HG03571 (cell line): ENCODE results near the gene INPP5E.
A peak's percentile ranks its signal among the peaks of the same experiment; 100 is the strongest.
"Not testable (repeated sequence)": the region's sequence is repeated elsewhere in the genome, so short reads cannot be mapped to it uniquely, and the experiment has no call there.

Experiments used
- ATAC-seq: cut with Tn5 transposase; IDR thresholded peaks from one replicate; pipeline ENCODE4 v1.9.1; 2021; ENCODE audit not compliant: unreplicated experiment

The INPP5E gene

DNA sequence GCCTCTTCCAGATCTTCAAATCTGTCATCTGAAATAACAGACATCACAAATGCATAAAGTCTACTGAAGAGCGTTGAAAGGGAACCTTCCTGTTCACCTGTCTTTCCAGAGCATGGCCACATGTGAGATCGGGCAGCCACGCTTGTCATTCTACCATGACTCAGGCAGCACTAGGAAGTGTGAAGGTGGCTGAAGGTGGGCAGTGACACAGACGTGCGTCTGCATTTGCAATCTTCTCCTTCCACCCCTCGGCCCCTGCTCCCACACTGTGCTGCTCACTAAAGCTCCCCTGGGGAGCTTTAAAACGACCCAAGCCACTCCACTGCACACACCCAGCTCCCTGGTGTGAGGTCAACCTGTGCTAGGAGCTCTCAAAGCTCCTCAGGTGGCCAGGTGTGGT, 31.7 kb downstream of the INPP5E start:
- no peak for ATAC-seq

DNA sequence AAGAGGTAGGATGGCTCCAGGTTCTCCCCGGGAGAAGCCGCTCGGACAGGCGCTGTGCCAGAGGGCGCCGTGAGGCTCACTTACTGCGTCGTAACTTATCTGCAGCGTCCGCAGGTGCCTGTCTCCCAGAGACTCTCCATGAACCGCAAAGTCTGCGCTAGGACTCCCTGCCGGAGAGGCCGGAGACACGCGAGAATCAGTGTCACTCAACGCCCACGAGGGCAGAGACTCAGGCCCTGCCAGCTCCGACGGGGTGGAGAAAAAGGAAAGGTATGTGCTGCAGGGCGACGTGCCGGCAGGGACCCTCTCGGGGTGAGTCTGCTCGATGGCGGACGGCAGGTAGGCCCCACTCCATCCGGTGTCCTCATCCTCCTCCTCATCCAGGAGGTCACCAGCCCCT, 32.6 kb downstream of the INPP5E start:
- ATAC-seq = not testable (repeated sequence)

DNA sequence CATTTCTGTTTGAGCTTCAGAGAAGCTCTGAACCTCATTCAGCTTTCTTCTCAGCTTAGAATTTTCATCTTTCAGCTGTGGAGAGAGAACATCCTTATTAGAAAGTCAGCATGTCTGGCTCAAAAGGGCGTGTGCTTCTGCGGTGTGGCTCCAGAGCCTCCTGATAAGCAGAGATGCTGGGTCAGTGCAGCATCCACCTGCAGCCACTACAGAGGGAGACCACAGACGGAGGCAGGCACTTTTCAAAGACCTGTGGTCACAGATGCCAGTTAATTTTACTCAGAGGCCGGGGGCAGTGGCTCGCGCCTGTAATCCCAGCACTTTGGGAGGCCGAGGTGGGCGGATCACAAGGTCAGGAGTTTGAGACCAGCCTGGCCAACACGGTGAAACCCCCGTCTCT, 33.7 kb downstream of the INPP5E start:
- ATAC-seq = not testable (repeated sequence)

DNA sequence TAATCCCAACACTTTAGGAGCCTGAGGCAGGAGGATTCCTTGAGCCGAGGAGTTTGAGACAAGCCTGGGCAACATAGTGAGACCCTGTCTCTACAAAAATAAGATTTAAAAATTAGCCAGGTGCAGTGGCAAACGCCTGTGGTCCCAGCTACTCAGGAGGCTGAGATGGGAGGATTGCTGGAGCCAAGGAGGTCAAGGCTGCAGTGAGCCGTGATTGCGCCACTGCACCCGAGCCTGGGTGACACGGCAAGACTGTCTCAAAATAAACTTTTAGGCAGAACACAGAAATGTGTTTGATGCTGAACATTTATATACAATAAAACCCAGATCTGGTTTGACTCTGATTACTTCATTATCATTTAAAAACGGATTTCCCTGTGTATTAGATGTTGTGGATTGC, 34.2 kb downstream of the INPP5E start:
- ATAC-seq = no peak

DNA sequence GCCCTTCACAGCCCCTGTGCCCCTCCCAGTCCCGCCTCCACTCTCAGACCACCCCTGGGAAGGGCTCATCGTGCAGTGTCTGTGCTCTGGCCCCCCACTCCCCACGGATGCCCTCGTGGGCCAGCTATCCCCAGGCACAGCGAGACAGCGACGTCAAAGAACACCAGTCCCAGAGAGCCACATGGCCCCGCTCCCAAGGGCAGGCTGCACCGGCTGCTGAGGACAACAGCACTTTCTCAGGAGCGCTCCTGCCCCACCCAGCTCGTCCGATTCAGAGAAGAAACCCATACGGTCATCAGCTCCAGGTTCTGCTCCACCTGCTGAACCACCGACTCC, 34.9 kb downstream of the INPP5E start:
- no peak for ATAC-seq

DNA sequence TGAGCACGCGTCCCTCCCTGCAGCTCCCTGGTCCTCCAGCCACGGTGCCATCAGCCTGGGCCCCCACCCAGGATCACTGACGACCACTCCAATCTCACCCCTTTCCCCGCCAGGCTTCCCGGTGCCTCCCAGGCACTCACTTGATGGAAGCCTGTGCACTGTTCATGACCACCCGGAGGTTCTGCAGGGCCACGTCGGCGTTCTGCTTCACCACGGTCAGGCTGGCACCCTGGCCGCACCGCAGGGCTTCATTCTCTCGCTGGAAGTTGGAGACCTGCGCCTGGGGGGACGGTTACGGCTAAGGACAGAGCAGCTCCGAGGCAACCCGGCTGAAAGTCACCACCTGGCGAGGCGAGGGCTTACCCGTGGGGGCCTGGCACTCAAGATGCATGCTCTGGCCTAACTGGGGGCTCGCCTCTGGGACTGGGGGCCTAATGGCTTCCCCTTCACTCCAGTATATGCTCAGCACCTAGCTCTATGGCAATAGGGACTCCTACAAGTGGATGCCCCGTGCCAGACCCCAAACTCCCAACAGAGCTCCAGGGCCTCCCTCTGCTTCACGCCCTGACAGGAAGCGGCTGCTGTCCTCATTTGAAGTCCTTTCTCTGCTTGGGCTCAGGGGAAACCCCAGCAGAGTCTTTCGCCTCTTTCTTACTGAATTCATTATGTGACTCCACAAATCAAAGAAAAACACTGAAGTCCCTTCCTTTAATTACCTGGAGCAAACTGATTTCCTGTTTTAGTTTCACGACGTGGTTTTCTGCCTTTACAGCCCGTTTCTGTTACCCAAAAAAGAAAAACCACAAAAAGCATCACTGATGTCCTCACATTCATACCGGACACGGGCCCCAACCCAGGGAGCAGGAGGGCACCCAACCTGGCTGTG, 35.5 kb downstream of the INPP5E start:
- no peak for ATAC-seq

DNA sequence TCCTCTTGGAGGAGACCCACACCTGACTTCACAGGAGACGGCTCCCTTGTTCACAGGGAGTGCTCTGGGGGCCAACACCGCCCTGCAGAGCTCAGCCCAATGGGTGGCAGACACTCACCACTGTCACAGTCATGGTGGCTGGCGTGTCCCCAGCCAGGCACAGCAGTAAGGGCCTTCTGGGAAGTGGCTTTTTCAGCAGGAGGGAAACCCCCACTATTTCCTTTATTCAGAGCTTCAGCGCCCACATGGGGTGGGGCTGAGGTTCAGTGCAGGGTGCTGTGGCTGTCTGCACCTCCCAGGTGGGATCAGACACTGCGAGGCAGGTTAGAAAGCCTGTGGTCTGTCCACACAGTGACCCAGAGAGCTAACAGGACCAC, 36.1 kb downstream of the INPP5E start:
- no peak for ATAC-seq

DNA sequence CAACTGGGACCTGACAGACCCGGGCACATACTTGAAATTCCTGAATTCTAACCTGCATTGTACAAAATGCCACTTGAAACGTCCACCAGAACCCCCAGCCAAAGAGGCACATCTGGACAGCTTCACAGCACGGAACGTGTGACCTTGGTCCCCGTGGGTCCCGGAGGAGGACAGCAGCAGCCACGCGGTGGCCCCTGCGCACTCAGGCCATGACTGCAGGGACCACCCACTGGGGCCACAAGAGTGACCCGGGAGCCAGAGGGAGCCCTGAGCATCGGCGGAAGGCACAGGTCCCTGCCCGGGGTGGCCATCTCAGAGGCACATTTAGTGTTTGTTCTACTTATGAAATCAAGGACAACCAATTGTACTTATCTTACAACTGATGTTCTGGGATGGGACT, 37.6 kb downstream of the INPP5E start:
- ATAC-seq = no peak

DNA sequence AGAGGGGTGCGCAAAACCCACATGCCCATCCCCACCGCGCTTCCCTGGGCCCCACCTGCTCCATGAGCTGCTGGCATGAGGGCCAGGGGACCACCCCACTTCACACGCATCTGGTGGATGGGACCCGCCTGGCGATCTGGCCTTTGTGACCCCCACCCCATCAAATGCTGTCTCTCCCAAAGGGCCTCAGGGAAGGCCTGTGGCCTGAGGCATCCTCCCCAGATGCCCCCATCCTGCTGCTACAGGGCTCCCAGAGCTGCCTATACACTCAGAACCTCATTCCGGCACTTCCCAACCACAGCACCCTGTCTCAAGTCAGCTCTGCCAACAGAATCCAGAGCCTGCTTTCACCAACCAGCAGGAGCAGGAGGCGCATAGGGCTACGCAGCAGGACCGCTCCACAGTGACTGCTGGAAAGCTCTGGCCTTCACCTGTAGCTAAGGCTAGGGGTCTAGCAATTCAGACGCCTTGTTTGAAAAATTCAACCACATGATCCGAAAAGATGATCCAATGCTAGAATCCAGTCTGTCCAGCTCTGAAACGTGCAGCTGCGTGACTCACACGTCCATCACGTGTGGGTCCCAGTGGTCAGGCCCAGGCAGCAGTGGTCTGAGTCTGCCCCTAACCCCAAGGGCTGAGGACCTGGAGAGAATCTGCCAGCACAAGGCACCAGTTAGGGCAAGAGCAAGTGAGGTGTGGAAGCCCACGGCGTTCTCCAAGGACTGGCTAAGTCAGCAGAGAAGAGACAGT, 38.3 kb downstream of the INPP5E start:
- ATAC-seq = no peak

DNA sequence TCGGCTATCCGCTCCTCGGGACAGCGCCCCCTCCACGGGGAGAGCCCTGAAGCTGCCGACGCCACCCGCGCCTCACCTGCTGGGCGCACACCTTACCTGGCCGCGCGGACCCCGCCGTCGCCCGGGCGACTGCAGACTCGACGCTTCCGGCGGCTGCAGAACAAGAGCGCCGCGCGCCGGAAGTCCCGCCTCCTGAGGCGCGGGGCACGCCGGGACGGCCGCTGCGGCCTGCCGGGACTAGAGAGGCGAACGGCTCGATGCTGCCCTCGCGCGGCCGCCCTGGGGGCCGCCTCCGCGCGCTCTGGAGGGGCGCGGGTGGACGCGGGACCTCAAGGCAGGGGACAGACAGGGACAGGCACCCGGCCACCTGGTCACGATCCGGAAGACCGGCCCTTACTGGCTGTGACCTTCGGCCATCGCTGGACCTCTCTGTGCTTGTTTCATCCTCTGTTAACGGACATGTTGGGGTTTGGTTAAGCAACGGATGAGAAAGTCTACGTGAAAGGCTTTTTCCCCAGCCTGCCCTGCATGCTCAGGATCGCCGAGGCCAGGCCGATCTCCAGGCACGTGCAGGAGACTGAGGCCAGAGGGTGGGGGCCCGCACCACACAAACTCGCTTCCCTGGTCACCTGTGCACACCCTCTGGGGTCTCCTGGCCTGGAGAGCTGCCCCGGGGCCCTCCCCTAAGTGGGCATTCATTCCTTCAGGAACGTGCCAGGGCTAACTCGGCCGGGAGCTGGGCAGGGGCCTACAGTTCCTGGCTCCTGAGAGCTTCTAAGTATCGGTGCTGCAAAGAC, 39.4 kb downstream of the INPP5E start, which contains the start of gene SNAPC4:
Gene SNAPC4, minus strand, starts transcription at position 133 of the 797 bp plus-strand sequence. CDS start 1,742 bp downstream, outside the sequence.
- peak; percentile 63 for ATAC-seq

DNA sequence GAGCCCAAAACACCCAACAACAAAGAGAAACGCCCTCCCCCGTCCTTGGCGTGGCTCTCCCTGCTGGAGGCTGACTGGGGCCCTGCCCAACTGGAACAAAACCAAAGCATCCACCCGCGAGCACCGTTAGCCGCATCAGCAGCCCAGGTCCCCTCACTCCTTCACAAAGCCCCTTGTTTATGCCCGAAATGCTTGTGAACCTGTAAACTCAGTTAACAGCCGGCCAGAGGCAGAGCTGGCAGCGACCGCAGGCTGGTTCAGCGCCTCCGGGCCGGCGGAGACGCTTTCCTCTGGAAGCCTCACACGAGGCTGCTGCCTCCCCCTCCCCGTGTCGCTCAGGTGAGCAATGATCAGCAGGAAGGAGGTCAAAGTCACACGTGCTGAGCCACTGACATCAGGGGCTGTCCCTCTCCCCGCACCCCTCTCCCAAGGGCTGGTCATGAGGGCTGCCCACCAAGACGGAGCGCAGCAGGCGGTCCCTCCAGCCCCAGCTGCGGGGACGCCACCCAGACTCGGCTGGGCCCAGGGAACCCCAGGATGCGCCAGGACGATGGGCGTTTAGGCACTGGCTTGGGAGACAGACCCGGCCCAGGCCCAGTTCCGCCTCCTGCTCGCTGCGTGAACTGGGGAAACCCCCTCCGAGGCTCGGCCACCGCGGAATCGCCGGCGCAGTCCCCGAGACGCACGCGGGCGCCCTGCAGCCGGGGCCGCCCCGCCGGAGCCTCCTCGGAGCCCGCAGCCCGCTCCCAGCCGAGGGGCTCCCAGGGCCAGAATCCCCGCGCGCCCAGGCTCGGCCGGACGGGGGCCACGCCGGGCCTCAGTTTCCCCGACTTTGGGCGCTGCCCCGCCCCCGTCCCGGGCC, 40.2 kb downstream of the INPP5E start:
- ATAC-seq = peak; percentile 23

DNA sequence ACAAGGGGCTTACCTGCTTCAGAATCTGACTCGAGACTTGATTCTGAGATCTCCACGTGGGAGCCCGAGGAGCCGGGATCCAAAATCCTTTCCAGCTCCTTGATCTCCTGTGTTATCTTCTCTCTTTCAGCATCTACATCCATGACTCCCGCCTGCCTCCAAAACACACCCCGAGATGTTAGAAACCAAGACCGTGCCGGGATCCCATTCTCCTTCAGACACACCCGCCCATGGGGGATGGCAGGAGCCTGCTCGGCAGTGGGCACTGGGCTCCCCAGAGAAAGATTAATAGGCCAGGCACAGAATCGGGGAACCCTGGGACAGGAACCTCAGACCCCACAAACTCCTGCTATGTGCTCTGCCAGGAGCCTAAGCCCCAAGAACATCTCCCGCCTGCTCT, 41.4 kb downstream of the INPP5E start:
- no peak for ATAC-seq

DNA sequence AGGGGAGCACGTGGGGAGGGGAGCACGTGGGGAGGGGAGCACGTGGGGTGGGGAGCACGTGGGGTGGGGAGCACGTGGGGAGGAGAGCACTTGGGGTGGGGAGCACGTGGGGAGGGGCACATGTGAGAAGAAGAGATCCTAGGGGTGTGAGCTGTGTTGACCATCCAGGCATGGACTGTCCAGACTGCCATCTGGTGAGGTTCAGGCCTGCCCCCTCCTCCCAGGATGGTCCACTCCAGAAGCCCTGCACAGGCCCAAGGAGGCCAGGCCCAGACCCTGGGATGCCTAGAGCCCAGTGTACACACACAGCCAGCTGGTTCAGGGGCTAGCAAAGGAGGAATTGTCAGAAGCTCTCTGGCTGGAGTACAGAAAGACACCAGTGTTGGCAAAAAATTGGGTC, 42.0 kb downstream of the INPP5E start:
- no peak for ATAC-seq

DNA sequence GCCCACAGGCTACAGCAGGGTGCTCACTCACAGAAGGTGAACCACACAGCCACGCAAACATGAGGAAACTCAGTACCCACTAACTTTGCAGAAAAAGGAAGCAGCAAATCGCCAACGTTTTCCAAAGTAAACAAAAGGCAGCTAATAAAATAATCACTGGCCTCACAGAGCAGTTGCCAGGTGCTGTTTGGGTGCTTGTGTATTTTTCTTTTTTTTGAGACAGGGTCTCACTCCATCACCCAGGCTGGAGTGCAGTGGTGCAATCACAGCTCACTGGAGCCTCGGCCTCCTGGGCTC, 43.5 kb downstream of the INPP5E start:
- no peak for ATAC-seq

DNA sequence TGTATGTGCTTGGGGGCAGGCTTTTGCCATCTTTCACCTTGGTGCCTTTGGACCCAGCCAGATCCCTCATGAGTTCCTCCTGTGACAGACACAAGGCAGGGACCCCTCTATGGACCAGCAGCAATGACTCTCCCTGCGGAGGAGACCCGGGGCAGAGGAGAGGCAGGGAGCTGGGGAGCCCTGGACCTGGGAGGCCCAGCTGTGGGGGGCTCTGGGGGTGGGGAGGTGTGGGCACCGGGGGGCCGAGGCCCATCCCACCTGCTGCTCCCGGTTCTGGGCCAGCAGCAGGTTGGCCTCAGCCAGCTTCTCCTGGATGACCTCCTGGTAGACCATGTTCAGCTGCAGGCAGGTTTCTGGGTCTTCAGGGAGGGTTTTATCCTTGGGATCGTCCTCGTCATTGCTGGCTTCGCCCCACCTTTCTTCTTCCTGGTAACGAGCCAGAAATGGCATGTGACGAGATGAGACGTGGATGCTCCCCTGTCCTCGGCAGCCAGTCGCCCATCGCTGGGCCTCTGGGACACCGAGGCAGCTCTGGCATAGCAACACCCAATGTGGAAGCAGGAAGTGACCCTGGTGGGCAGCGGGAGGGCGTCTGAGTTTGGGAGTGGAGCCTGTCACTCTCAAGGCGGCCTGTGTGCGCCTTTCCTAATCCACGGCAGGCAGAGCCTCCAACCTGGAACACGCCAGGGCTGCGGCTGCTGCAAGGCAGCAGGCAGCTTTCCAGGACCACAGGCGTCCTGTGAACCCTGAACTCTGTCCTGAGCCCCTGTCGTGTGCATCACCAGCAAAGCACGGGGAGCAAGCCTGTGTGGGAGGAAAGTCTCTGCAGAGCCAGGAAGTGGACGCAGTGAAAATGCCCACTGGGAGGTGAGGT, 44.1 kb downstream of the INPP5E start:
- no peak for ATAC-seq

DNA sequence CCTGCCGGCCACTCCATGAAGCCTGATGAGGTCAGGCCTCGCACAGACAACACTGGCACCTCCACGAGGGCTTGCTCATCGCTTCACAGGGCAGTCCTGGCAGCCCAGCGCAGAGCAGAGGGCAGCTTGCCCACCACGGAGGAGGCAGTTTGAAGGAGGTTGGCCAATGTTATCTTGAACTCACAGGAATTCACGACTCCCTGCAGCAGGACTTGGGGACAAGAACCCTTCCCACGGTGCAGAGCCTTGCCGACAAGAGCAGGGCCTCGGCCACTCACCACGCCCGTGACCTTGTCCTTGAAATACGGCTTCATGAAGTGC, 44.7 kb downstream of the INPP5E start:
- ATAC-seq = no peak

DNA sequence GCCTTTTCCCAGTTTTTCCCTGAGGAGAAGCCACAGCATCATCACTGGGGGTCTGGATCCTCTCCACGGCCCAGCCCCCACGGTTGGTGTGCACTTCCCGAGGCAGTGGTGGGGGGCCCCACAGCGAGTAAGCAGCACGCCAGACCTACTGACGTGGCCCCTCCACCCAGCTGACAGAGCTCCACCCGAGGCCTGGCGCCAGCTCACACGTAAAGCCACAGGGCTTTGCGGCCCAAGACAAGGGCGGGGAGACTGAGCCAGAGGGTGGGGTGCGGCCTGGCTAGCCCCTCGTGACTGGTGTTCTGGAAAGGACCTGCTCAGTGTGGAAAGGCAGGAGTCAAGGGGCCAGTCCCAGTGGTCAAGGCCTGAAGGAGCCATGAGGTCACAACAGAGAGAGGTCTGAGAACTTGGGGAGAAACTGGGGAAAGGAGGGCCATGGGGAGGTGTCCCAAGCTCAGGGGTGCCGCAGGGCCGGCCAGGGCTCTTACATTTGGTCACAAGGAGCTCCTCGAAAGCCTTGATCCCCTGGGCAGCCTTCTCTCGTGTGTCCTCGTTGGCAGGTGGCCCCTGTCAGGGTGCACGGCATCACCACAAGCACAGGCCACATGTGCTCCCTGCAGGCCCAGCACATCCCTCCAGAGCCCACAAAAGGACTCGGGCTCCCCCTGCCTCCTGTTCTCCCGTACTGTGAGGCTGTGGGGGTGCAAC, 45.2 kb downstream of the INPP5E start:
- no peak for ATAC-seq

DNA sequence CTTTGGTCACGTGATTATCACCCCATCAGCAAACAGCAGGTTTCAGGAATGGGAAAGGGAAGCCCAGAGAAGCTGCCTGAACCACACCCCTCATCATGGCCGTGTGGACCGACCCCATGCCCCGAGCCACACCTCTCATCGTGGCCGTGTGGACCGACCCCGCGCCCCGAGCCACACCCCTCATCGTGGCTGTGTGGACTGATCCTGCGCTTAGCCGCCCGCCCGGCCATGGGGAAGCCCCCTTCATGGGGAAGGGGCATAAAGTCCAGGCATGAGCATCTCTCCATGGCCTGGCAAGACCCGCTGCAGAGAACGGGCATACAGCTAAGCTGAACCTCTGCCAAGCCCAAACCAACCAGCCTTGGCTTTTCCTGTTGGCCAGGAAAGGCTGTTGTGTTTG, 46.1 kb downstream of the INPP5E start:
- ATAC-seq = no peak
